ENCODE measurements around the gene MYOC.

Gene MYOC

GRCh38 chr1:171645553-171646248, 6.8 kb downstream of the MYOC start:
- Histone ChIP-seq H3K27me3 (ENCODE audit: control insufficient read depth, insufficient read depth, low read length) (peaks cover 5% of the 10 kb centered on the region), H3K4me2 (ENCODE audit: low read length) (no peak overlapping the region), H3K4me3 (ENCODE audit: low read length) (no peak overlapping the region), H3K9ac (ENCODE audit: low read depth, low read length) (no peak overlapping the region), H3K36me3 (ENCODE audit: insufficient read depth, low read length) (no peaks in the 10 kb centered on the region), H3K4me1 (ENCODE audit: control insufficient read depth, insufficient read depth, low read length) (peaks cover 7% of the 10 kb centered on the region), H3K9me3 (replicated peaks; ENCODE audit: low read length) (no peaks in the 10 kb centered on the region)

GRCh38 chr1:171644805-171645483, 7.5 kb downstream of the MYOC start:
- Histone ChIP-seq H3K27me3 (ENCODE audit: control insufficient read depth, insufficient read depth, low read length) (peaks cover 5% of the 10 kb centered on the region), H3K4me3 (ENCODE audit: low read length) (no peak overlapping the region), H3K9ac (ENCODE audit: low read depth, low read length) (no peak overlapping the region), H3K36me3 (ENCODE audit: insufficient read depth, low read length) (no peaks in the 10 kb centered on the region), H3K9me3 (replicated peaks; ENCODE audit: low read length) (no peaks in the 10 kb centered on the region), H3K4me2 (ENCODE audit: low read length) (peak overlapping the region; percentile 61), H3K4me1 (ENCODE audit: control insufficient read depth, insufficient read depth, low read length) (peaks cover 7% of the 10 kb centered on the region)

DNA sequence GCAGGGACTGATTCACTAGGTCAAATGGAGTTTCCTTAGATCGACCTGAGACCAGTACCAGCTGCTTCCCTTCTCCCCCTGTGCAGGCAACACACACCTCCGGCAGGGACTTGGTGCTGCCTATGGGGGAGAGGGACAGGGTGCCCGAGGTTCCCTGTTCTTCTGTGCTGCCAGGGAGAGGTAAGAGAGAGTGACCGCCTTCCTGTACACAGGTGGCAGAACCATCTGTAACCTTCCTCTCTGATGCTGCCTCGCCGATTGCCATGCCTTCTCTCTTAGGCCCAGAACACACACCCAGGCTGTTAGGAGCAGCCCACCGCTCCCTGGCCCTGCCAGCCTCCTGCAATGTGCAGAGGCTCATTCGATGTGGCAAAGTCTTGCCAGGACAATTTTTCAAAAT, 9.3 kb downstream of the MYOC start:
- Histone ChIP-seq H3K4me1 (ENCODE audit: control insufficient read depth, insufficient read depth, low read length) (peaks cover 7% of the 10 kb centered on the region), H3K36me3 (ENCODE audit: insufficient read depth, low read length) (no peaks in the 10 kb centered on the region), H3K4me2 (ENCODE audit: low read length) (no peak overlapping the region), H3K27me3 (ENCODE audit: control insufficient read depth, insufficient read depth, low read length) (peaks cover 5% of the 10 kb centered on the region), H3K4me3 (ENCODE audit: low read length) (no peak overlapping the region), H3K9me3 (replicated peaks; ENCODE audit: low read length) (no peaks in the 10 kb centered on the region), H3K9ac (ENCODE audit: low read depth, low read length) (no peak overlapping the region)

- Histone ChIP-seq H3K4me3 (ENCODE audit: low read length) (no peak overlapping the region), H3K4me2 (ENCODE audit: low read length) (no peak overlapping the region)
These were observed 10.3 kb downstream of the MYOC start for GRCh38 chr1:171642197-171642596.

DNA sequence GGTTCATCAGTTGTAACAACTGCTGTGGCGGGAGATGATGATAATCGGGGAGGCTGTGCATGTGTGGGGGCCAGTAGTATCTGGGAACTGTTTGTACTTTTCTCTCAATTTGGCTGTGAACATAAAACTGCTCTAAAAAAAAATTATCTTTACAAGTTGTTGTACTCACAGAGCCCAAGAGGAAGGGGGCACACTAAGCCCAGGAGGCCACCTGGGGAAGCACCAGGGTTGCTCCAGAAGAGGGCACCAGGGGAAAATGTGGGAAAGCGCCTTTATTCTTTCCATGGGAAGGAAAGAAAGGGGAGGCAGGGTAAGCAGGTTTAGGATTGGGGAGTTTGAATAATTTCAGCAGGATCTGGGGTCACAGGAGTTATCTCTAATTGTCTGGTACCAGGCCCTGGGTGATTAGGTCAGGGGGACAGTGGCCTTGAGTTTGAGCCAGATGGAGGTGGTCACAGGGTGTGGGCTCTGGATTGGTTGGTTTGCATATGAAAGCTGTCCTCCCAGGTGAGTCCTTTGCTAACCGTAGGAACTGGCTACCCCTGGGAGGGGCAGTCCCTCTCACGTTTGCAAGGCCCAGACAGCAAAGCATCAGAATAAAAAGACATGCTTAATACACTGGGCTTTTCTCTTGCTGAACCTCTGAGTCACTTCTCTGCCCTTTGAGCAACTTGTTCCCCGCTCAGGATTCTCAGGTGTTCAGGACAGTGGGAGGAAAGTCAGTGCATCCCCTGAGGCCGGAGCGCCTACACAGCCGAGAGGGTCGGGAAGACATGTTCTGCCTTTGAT, 11.2 kb downstream of the MYOC start:
- H3K36me3 ChIP-seq (ENCODE audit: insufficient read depth, low read length) = no peaks in the 10 kb centered on the region
- H3K4me1 ChIP-seq (ENCODE audit: control insufficient read depth, insufficient read depth, low read length) = peaks cover 7% of the 10 kb centered on the region
- no peak overlapping the region for H3K4me2 ChIP-seq (ENCODE audit: low read length)
- H3K9me3 ChIP-seq (replicated peaks; ENCODE audit: low read length) = no peaks in the 10 kb centered on the region
- peaks cover 5% of the 10 kb centered on the region for H3K27me3 ChIP-seq (ENCODE audit: control insufficient read depth, insufficient read depth, low read length)
- no peak overlapping the region for H3K9ac ChIP-seq (ENCODE audit: low read depth, low read length)
- no peak overlapping the region for H3K4me3 ChIP-seq (ENCODE audit: low read length)

More at GRCh38 chr1:171642197-171642596, 10.3 kb downstream of the MYOC start:
- peaks cover 5% of the 10 kb centered on the region for H3K27me3 ChIP-seq (ENCODE audit: control insufficient read depth, insufficient read depth, low read length)
- H3K4me1 ChIP-seq (ENCODE audit: control insufficient read depth, insufficient read depth, low read length) = peaks cover 7% of the 10 kb centered on the region
- H3K9ac ChIP-seq (ENCODE audit: low read depth, low read length) = no peak overlapping the region
- H3K36me3 ChIP-seq (ENCODE audit: insufficient read depth, low read length) = no peaks in the 10 kb centered on the region
- no peaks in the 10 kb centered on the region for H3K9me3 ChIP-seq (replicated peaks; ENCODE audit: low read length)

- H3K4me2 ChIP-seq (ENCODE audit: low read length) = no peak overlapping the region
- no peaks in the 10 kb centered on the region for H3K9me3 ChIP-seq (replicated peaks; ENCODE audit: low read length)
- no peak overlapping the region for H3K9ac ChIP-seq (ENCODE audit: low read depth, low read length)
- no peak overlapping the region for H3K4me3 ChIP-seq (ENCODE audit: low read length)
- H3K27me3 ChIP-seq (ENCODE audit: control insufficient read depth, insufficient read depth, low read length) = peaks cover 5% of the 10 kb centered on the region
- peaks cover 3% of the 10 kb centered on the region for H3K4me1 ChIP-seq (ENCODE audit: control insufficient read depth, insufficient read depth, low read length)
- H3K36me3 ChIP-seq (ENCODE audit: insufficient read depth, low read length) = no peaks in the 10 kb centered on the region
These were observed 12.3 kb downstream of the MYOC start for GRCh38 chr1:171640225-171640624.

GRCh38 chr1:171637928-171638576, 14.4 kb downstream of the MYOC start:
- no peaks in the 10 kb centered on the region for H3K9me3 ChIP-seq (replicated peaks; ENCODE audit: low read length)
- no peak overlapping the region for H3K4me3 ChIP-seq (ENCODE audit: low read length)
- H3K4me2 ChIP-seq (ENCODE audit: low read length) = no peak overlapping the region
- H3K4me1 ChIP-seq (ENCODE audit: control insufficient read depth, insufficient read depth, low read length) = no peaks in the 10 kb centered on the region
- no peak overlapping the region for H3K9ac ChIP-seq (ENCODE audit: low read depth, low read length)
- peaks cover 9% of the 10 kb centered on the region for H3K27me3 ChIP-seq (ENCODE audit: control insufficient read depth, insufficient read depth, low read length)
- H3K36me3 ChIP-seq (ENCODE audit: insufficient read depth, low read length) = no peaks in the 10 kb centered on the region

GRCh38 chr1:171636141-171636540, 16.3 kb downstream of the MYOC start:
- H3K9ac ChIP-seq (ENCODE audit: low read depth, low read length) = no peak overlapping the region
- no peaks in the 10 kb centered on the region for H3K9me3 ChIP-seq (replicated peaks; ENCODE audit: low read length)

DNA sequence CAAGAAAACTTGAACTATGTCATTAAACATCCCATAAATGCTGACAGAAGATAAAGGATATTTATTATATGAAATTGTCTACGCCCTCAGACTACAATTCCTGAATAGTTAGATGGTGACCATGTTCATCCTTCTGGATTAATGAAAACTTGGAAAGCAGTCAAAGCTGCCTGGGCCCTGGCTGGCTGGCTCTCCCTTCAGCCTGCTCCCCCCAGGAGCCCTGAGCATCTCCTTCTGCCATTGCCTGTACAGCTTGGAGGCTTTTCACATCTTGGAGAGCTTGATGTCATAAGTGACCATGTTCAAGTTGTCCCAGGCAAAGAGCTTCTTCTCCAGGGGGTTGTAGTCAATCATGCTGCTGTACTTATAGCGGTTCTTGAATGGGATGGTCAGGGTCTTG, 16.8 kb downstream of the MYOC start:
- Histone ChIP-seq H3K9ac (ENCODE audit: low read depth, low read length) (no peak overlapping the region), H3K9me3 (replicated peaks; ENCODE audit: low read length) (no peaks in the 10 kb centered on the region), H3K36me3 (ENCODE audit: insufficient read depth, low read length) (no peaks in the 10 kb centered on the region), H3K4me2 (ENCODE audit: low read length) (no peak overlapping the region), H3K27me3 (ENCODE audit: control insufficient read depth, insufficient read depth, low read length) (peaks cover 10% of the 10 kb centered on the region), H3K4me3 (ENCODE audit: low read length) (no peak overlapping the region), H3K4me1 (ENCODE audit: control insufficient read depth, insufficient read depth, low read length) (no peaks in the 10 kb centered on the region)

More at GRCh38 chr1:171636141-171636540, 16.3 kb downstream of the MYOC start:
- Histone ChIP-seq H3K4me2 (ENCODE audit: low read length) (no peak overlapping the region), H3K4me1 (ENCODE audit: control insufficient read depth, insufficient read depth, low read length) (no peaks in the 10 kb centered on the region), H3K27me3 (ENCODE audit: control insufficient read depth, insufficient read depth, low read length) (peaks cover 9% of the 10 kb centered on the region), H3K4me3 (ENCODE audit: low read length) (no peak overlapping the region), H3K36me3 (ENCODE audit: insufficient read depth, low read length) (no peaks in the 10 kb centered on the region)

- H3K36me3 ChIP-seq (ENCODE audit: insufficient read depth, low read length) = no peaks in the 10 kb centered on the region
- no peak overlapping the region for H3K9ac ChIP-seq (ENCODE audit: low read depth, low read length)
These were observed 24.3 kb downstream of the MYOC start for GRCh38 chr1:171628225-171628624.

DNA sequence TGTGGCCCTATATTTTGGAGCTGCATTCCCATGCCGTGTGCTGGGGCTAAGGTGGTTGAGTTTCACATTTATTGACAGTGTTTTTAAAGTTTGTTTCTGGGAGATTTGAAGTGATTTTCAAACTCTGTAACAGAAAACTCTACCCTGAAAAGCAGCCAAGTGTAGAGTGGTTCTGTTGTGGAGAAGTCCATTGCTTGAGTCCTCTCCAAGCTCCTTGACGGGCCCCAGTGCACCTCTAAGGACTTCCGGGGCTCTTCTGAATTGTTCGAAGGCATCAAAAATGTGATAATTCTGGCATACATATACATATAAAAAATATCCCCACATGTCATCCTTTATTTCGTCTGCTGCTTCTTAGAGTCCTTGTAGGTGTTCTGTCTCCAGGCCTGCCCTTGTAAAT, 25.5 kb downstream of the MYOC start:
- no peaks in the 10 kb centered on the region for H3K9me3 ChIP-seq (replicated peaks; ENCODE audit: low read length)
- H3K27me3 ChIP-seq (ENCODE audit: control insufficient read depth, insufficient read depth, low read length) = peaks cover 20% of the 10 kb centered on the region
- H3K36me3 ChIP-seq (ENCODE audit: insufficient read depth, low read length) = no peaks in the 10 kb centered on the region
- H3K4me1 ChIP-seq (ENCODE audit: control insufficient read depth, insufficient read depth, low read length) = no peaks in the 10 kb centered on the region
- H3K4me2 ChIP-seq (ENCODE audit: low read length) = no peak overlapping the region
- no peak overlapping the region for H3K4me3 ChIP-seq (ENCODE audit: low read length)
- no peak overlapping the region for H3K9ac ChIP-seq (ENCODE audit: low read depth, low read length)

More at GRCh38 chr1:171628225-171628624, 24.3 kb downstream of the MYOC start:
- Histone ChIP-seq H3K4me3 (ENCODE audit: low read length) (no peak overlapping the region), H3K4me1 (ENCODE audit: control insufficient read depth, insufficient read depth, low read length) (no peaks in the 10 kb centered on the region), H3K9me3 (replicated peaks; ENCODE audit: low read length) (no peaks in the 10 kb centered on the region), H3K27me3 (ENCODE audit: control insufficient read depth, insufficient read depth, low read length) (peaks cover 16% of the 10 kb centered on the region), H3K4me2 (ENCODE audit: low read length) (no peak overlapping the region)
